Measurements from ENCODE around the gene IL19. TPM values are rescaled to one million over a fixed set of nuclear protein-coding genes. Genes with fewer than 3 reads are reported as not detected.
"Not testable (repeated sequence)": the region's sequence is repeated elsewhere in the genome, so short reads cannot be mapped to it uniquely, and the experiment has no call there.

IL19 gene
- total and polyA plus RNA-seq, 12 donors, result not detected

DNA sequence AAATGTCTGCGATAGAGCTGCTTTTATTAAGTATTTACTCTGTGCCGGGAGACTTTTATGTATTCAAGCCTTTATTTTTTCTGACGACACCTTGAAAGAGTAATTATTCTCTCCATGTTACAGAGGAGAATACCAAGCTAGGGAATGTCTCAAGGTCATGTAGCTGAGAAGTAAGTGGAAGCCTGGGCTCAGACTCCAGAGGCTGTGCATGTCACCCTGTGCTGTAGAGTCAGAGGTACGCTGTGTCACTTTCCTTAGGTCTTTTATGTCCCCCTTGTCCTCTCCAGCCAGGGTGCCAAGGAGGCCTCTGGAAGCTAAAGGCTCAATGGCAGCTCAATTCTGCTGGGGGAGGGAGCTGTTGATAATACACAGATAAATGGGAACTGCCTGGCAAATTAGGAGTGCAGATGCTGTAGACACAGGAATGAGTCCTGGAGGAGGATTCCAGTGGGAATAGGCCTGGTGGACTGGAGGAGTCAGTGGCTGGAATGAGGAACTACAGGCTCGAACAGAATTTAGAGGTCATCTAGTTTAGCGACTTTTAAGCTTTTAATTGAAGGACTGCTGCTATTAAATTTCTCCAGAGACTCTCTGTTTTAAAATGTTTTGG lies 9.3 kb upstream of the IL19 start:
- Histone ChIP-seq H3K4me3 (no peak overlapping the region), H3K27me3 (peaks cover 3% of the 10 kb centered on the region), H3K4me1 (replicated peaks in 1 of 2) (no peaks in the 10 kb centered on the region), H3K27ac (no peak overlapping the region), H3K36me3 (replicated peaks in 1 of 2) (no peaks in the 10 kb centered on the region), H3K9me3 (replicated peaks in 1 of 3) (no peaks in the 10 kb centered on the region)
- TF ChIP-seq, protein P1, sequence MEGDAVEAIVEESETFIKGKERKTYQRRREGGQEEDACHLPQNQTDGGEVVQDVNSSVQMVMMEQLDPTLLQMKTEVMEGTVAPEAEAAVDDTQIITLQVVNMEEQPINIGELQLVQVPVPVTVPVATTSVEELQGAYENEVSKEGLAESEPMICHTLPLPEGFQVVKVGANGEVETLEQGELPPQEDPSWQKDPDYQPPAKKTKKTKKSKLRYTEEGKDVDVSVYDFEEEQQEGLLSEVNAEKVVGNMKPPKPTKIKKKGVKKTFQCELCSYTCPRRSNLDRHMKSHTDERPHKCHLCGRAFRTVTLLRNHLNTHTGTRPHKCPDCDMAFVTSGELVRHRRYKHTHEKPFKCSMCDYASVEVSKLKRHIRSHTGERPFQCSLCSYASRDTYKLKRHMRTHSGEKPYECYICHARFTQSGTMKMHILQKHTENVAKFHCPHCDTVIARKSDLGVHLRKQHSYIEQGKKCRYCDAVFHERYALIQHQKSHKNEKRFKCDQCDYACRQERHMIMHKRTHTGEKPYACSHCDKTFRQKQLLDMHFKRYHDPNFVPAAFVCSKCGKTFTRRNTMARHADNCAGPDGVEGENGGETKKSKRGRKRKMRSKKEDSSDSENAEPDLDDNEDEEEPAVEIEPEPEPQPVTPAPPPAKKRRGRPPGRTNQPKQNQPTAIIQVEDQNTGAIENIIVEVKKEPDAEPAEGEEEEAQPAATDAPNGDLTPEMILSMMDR (IDR thresholded peaks at IDR 0.05), result peak in 1 of 6 experiments; percentile 25
- no peak for TF ChIP-seq POLR2A (IDR thresholded peaks at IDR 0.05)
- intact Hi-C loops (cut with DNase I), result no loop called here
- WGBS, 4 donors, result 63 to 73% (median 70%) methylated on average over 6 of the region's 6 CpGs
- DNase-seq, result no peak

DNA sequence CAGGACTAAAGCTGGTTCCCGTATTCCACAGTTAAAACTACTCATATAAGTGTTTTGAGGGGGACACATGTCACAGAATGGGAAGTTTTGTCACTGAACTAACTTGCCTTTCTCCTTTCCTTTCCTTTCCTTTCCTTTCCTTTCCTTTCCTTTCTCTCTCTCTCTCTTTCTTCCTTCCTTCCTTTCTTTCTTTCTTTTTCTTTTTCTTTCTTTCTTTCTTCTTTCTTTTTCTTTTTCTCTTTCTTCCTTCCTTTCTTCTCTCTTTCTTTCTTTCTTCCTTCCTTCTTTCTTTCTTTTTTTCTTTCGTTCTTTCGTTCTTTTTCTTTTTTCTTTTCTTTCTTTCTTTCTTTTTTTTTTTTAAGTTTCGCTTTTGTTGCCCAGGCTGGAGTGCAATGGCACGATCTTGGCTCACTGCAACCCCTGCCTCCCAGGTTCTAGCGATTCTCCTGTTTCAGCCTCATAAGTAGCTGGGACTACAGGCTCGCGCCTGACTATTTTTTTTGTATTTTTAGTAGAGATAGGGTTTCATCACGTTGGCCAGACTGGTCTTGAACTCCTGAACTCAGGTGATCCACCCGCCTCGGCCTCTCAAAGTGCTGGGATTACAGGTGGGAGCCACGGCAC lies 7.7 kb upstream of the IL19 start:
- 86 to 91% (median 88%) methylated on average over 12 of the region's 12 CpGs for WGBS, 4 donors
- H3K4me1 ChIP-seq (replicated peaks in 1 of 2); H3K27ac ChIP-seq; DNase-seq; H3K9me3 ChIP-seq (replicated peaks in 1 of 3); H3K36me3 ChIP-seq (replicated peaks in 1 of 2); intact Hi-C loops (cut with DNase I); H3K4me3 ChIP-seq; H3K27me3 ChIP-seq: not testable (repeated sequence)

DNA sequence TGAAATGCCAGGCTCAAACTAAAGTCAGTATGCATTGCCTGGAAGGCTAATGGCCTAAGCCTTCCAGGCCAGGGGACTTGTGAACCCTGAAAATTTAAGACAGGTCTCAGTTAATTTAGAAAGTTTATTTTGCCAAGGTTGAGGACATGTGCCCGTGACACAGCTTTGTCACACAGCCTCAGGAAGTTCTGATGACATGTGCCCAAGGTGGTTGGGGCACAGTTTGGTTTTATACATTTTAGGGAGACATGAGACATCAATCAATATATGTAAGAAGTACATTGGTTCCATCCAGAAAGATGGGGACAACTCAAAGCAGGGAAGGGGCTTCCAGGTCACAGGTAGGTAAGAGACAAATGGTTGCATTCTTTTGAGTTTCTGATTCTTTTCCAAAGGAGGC lies 4.8 kb upstream of the IL19 start:
- DNase-seq; H3K4me1 ChIP-seq (replicated peaks in 1 of 2); H3K27ac ChIP-seq; H3K27me3 ChIP-seq; H3K36me3 ChIP-seq (replicated peaks in 1 of 2); intact Hi-C loops (cut with DNase I); H3K4me3 ChIP-seq; H3K9me3 ChIP-seq (replicated peaks in 1 of 3): not testable (repeated sequence)
- WGBS, 4 donors, result 85 to 94% (median 91%) methylated on average over 1 of the region's 1 CpG

DNA sequence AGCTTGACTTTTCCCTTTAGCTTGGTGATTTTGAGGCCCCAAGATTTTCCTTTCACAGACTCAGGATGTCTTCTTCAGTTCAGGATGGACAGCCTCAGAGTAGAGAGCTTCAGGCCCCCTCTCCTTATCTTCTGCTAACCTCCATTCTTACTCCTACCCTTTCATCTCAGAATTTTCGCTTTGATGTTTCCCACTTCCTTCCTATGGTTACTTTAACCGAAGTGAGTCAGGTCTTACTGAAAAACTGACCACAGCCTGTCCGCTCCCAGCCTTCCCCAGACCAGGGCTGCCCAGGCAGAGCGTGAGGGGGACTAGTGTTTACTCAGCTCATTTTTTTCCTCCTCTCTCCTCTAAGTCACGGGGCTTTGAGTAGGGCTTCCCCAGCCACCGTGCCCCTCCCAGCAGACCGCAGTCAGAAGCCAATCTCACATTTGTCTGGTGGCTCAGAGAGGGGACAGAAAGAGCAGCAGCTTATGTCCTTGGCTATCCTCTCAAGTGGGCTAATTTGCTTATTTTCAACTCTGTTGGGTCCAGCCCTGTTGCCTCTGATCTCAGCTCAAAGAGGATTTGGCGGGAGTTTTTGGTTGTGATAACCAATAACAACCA lies 4.2 kb upstream of the IL19 start:
- Histone ChIP-seq H3K36me3 (replicated peaks in 1 of 2) (no peaks in the 10 kb centered on the region), H3K4me1 (replicated peaks in 1 of 2) (no peaks in the 10 kb centered on the region), H3K4me3 (no peak overlapping the region), H3K9me3 (replicated peaks in 1 of 3) (no peaks in the 10 kb centered on the region), H3K27ac (peak overlapping the region in 1 of 5 donors; percentile 29), H3K27me3 (peaks cover 3% of the 10 kb centered on the region)
- TF ChIP-seq POLR2A (IDR thresholded peaks at IDR 0.05), result no peak
- TF ChIP-seq, protein P1 (IDR thresholded peaks at IDR 0.05), result no peak
- WGBS, 4 donors, result 49 to 60% (median 55%) methylated on average over 8 of the region's 8 CpGs
- intact Hi-C loops (cut with DNase I), result no loop called here
- peak; percentile 23 to 60 (median 38) for DNase-seq

DNA sequence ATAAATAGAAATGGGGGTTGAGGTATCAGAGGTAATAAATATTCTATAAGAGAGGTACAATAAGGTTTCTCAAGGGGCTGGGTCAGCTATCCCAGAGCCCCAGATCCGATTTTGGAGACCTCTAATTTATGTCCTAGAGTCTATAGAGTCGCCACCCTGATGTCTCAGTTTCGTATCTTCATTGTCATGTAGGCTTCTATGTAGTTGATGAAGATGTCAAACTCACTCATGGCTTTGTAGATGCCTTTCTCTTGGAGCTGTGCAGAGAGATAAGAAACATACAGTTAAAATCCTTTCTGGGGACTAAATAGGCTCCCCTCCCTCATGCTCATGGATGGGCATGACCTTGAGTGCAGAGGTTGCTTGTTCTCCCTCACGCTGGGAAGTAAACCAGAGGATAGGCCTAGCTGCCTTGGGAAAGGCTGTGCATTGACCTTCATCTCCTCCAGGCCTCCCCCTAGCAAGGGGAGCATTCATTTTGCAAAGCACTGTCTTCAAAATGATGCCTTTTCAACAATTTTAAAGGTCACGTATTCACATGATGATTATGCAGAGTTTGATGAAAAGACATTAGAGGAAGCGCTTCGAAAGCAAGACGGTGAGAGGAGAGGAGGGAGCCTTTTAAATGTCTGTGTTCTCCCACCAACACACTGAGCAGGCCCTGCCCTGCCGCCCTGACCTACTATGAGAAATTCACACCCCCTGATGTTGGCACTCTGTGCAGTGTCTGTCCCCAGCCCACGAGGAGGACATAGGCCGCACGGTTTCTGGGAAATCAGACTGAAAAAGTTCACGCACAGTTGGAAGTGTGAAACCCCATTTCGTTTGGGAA lies 1.9 kb upstream of the IL19 start:
- no peaks in the 10 kb centered on the region for H3K4me1 ChIP-seq (replicated peaks in 1 of 2)
- H3K27me3 ChIP-seq, result no peaks in the 10 kb centered on the region
- TF ChIP-seq, protein P1 (IDR thresholded peaks at IDR 0.05), result no peak
- TF ChIP-seq POLR2A (IDR thresholded peaks at IDR 0.05), result no peak
- no peaks in the 10 kb centered on the region for H3K9me3 ChIP-seq (replicated peaks in 1 of 3)
- H3K27ac ChIP-seq, result no peak overlapping the region
- H3K4me3 ChIP-seq, result no peak overlapping the region
- no peaks in the 10 kb centered on the region for H3K36me3 ChIP-seq (replicated peaks in 1 of 2)
- 72 to 80% (median 78%) methylated on average over 14 of the region's 14 CpGs for WGBS, 4 donors
- DNase-seq, result no peak
- intact Hi-C loops (cut with DNase I), result no loop called here
